Stomach (tissue), 4 donors: ENCODE data around the gene CENATAC.

ENCODE experiments used
- EP300 ChIP-seq: sonication (generic); formaldehyde crosslinking; IDR thresholded peaks from one replicate; pipeline ENCODE4 v1.6.1; 2017; ENCODE audit warnings: antibody characterized with exemption
- TF ChIP-seq, protein P1 (sequence below), 7 experiments: fragments of 450-650 bp in 4 of 7; fragments of 200-600 bp in 3 of 7; sonication (generic) in 3 of 7; IDR thresholded peaks; one replicate each; pipeline ENCODE4 v1.5.1; 2016 to 2019; ENCODE audit warnings: antibody characterized with exemption in 7 of 7, control low read depth in 2 of 7, mild to moderate bottlenecking in 1 of 7

DNA sequence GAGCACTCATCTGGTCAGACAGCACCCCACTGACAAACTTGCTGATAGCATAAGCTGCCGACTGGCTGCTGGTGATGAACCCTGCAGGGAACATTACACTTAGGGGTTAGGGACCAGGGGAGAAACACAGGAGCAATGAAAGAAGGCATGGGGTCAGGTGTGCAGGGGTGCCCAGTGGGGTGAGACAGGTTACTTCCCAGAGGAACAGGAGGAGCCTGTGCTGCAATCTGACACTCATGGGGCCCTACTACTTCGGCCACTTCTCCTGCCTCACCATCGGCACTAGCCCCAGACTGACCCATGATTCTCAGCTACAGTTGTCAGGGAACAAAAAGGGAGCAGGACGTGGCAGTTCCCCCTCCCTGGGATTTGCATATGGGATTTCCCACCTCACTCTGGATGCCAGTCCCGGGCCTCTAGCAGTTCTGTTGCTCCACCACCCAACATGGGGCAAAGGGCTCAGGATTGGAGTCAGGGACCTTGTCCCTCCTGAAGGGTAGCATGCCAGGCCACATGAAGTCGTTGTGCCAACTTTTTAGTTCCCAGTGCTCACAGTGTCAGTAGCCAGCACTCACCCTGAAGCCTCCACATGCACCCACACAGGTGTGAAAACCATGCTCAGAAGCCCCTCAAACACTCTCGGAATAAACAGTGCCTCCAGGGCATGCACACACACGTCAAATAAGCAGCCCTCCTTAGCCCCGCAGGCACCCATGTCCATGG is 30.6 kb downstream of the CENATAC start:
- TF ChIP-seq, protein P1, sequence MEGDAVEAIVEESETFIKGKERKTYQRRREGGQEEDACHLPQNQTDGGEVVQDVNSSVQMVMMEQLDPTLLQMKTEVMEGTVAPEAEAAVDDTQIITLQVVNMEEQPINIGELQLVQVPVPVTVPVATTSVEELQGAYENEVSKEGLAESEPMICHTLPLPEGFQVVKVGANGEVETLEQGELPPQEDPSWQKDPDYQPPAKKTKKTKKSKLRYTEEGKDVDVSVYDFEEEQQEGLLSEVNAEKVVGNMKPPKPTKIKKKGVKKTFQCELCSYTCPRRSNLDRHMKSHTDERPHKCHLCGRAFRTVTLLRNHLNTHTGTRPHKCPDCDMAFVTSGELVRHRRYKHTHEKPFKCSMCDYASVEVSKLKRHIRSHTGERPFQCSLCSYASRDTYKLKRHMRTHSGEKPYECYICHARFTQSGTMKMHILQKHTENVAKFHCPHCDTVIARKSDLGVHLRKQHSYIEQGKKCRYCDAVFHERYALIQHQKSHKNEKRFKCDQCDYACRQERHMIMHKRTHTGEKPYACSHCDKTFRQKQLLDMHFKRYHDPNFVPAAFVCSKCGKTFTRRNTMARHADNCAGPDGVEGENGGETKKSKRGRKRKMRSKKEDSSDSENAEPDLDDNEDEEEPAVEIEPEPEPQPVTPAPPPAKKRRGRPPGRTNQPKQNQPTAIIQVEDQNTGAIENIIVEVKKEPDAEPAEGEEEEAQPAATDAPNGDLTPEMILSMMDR (IDR thresholded peaks at IDR 0.05) = no peak
- no peak for TF ChIP-seq EP300
